Measurements from ENCODE around the gene LEFTY1. TPM values are rescaled to one million over a fixed set of nuclear protein-coding genes. Genes with fewer than 3 reads are reported as not detected.
"Not testable (repeated sequence)": the region's sequence is repeated elsewhere in the genome, so short reads cannot be mapped to it uniquely, and the experiment has no call there.

Gene LEFTY1
- total RNA-seq, 1 donor from 2014 or later = 0.31 TPM

- Mint-ChIP-seq H3K27me3 (peaks cover 3% of the 10 kb centered on the region), H3K4me1 (ENCODE audit: unreplicated experiment) (peaks cover 8% of the 10 kb centered on the region), H3K9me3 (no peaks in the 10 kb centered on the region), H3K4me3 (no peak overlapping the region), H3K27ac (no peak overlapping the region), H3K36me3 (no peaks in the 10 kb centered on the region)
- TF ChIP-seq CTCF (conservative IDR thresholded peaks at IDR 0.05) = no peak
- no peak for DNase-seq (ENCODE audit: extremely low spot score, unreplicated experiment)
Measured at GRCh38 chr1:225933072-225933471, 44.1 kb upstream of the LEFTY1 start.

GRCh38 chr1:225931270-225932136 lies 42.6 kb upstream of the LEFTY1 start:
- H3K27ac Mint-ChIP-seq = no peak overlapping the region

GRCh38 chr1:225930566-225930965 lies 41.6 kb upstream of the LEFTY1 start:
- Mint-ChIP-seq H3K4me1 (ENCODE audit: unreplicated experiment) (no peaks in the 10 kb centered on the region), H3K27me3 (no peaks in the 10 kb centered on the region), H3K4me3 (no peak overlapping the region), H3K27ac (no peak overlapping the region), H3K36me3 (no peaks in the 10 kb centered on the region), H3K9me3 (no peaks in the 10 kb centered on the region)
- no peak for DNase-seq (ENCODE audit: extremely low spot score, unreplicated experiment)
- no peak for TF ChIP-seq CTCF (conservative IDR thresholded peaks at IDR 0.05)

More at GRCh38 chr1:225931270-225932136, 42.6 kb upstream of the LEFTY1 start:
- DNase-seq (ENCODE audit: extremely low spot score, unreplicated experiment) = no peak
- Mint-ChIP-seq H3K4me1 (ENCODE audit: unreplicated experiment) (peaks cover 4% of the 10 kb centered on the region), H3K36me3 (no peaks in the 10 kb centered on the region), H3K9me3 (no peaks in the 10 kb centered on the region), H3K4me3 (no peak overlapping the region), H3K27me3 (no peaks in the 10 kb centered on the region)
- TF ChIP-seq CTCF (conservative IDR thresholded peaks at IDR 0.05) = no peak

GRCh38 chr1:225929462-225929861 lies 40.5 kb upstream of the LEFTY1 start:
- H3K27me3 Mint-ChIP-seq; DNase-seq (ENCODE audit: extremely low spot score, unreplicated experiment); H3K4me3 Mint-ChIP-seq; H3K4me1 Mint-ChIP-seq (ENCODE audit: unreplicated experiment); H3K27ac Mint-ChIP-seq; H3K9me3 Mint-ChIP-seq; H3K36me3 Mint-ChIP-seq: not testable (repeated sequence)

GRCh38 chr1:225928186-225929175 lies 39.5 kb upstream of the LEFTY1 start:
- DNase-seq (ENCODE audit: extremely low spot score, unreplicated experiment) = no peak
- no peaks in the 10 kb centered on the region for H3K4me1 Mint-ChIP-seq (ENCODE audit: unreplicated experiment)

More at GRCh38 chr1:225928186-225929175, 39.5 kb upstream of the LEFTY1 start:
- Mint-ChIP-seq H3K4me3 (no peak overlapping the region), H3K9me3 (no peaks in the 10 kb centered on the region), H3K27me3 (no peaks in the 10 kb centered on the region), H3K36me3 (no peaks in the 10 kb centered on the region), H3K27ac (no peak overlapping the region)
- no peak for TF ChIP-seq CTCF (conservative IDR thresholded peaks at IDR 0.05)
